Rectal smooth muscle tissue (tissue), 1 donor: ENCODE measurements around the gene TXNRD2.

Experiments
- H3K27ac ChIP-seq: one replicate; pipeline ENCODE4 v1.7.0; 2013; ENCODE audit warnings: low read depth, low read length, inconsistent platforms
- H3K27me3 ChIP-seq: one replicate; pipeline ENCODE4 v1.7.0; 2013; ENCODE audit warnings: low read length; ENCODE audit not compliant: control insufficient read depth, insufficient read depth
- H3K36me3 ChIP-seq: one replicate; pipeline ENCODE4 v1.7.0; 2013; ENCODE audit warnings: low read length; ENCODE audit not compliant: control insufficient read depth, insufficient read depth
- H3K4me1 ChIP-seq: one replicate; pipeline ENCODE4 v1.7.0; 2013; ENCODE audit warnings: low read length; ENCODE audit not compliant: control insufficient read depth, insufficient read depth
- H3K4me3 ChIP-seq: one replicate; pipeline ENCODE4 v1.7.0; 2013; ENCODE audit warnings: low read length
- H3K9ac ChIP-seq: one replicate; pipeline ENCODE4 v1.7.0; 2013; ENCODE audit warnings: low read length

TXNRD2 gene

DNA sequence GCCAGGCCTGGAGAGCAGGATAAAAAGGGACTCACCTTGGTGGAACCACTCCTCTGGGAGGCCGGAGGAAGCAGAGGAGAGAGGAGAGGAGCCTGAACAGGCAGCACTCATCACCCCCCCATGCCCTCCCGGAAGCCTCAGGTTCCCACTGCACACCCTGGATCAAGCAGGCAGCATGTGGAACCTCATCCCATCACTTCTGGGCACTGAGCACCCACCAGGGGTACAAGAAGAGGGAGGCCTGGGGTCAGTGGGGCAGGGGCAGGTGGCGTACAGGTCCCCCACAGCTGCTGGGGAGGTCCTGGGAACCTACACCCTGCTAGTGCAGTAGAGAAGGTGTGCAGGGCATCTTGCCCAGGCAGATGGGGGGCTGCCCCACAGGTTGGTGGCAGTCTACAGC lies 35.1 kb upstream of the TXNRD2 start:
- peaks cover 11% of the 10 kb centered on the region for H3K36me3 ChIP-seq
- no peak overlapping the region for H3K9ac ChIP-seq

DNA sequence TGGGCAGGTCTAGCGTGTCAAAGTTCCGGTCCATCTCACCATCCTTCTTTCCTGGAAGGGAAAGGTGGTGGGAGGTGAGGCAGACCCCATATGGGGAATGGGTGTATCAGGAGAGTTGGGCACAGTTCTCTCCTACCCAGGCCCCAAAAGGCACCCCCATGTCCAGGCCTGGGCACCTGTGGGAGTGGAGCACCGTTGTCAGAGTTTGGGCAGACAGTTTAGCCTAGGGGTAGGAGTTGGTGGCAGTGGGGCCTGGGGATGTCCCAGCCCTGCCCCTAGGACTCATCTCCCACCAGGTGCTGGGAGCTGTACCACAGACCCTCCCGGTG lies 34.1 kb upstream of the TXNRD2 start:
- Histone ChIP-seq H3K4me3 (no peak overlapping the region), H3K27ac (no peak overlapping the region), H3K9ac (no peak overlapping the region), H3K36me3 (peaks cover 13% of the 10 kb centered on the region), H3K27me3 (no peaks in the 10 kb centered on the region), H3K4me1 (peaks cover 3% of the 10 kb centered on the region)

More for the DNA sequence above, 35.1 kb upstream of the TXNRD2 start:
- Histone ChIP-seq H3K27ac (no peak overlapping the region), H3K4me1 (peaks cover 3% of the 10 kb centered on the region), H3K27me3 (no peaks in the 10 kb centered on the region), H3K4me3 (no peak overlapping the region)

DNA sequence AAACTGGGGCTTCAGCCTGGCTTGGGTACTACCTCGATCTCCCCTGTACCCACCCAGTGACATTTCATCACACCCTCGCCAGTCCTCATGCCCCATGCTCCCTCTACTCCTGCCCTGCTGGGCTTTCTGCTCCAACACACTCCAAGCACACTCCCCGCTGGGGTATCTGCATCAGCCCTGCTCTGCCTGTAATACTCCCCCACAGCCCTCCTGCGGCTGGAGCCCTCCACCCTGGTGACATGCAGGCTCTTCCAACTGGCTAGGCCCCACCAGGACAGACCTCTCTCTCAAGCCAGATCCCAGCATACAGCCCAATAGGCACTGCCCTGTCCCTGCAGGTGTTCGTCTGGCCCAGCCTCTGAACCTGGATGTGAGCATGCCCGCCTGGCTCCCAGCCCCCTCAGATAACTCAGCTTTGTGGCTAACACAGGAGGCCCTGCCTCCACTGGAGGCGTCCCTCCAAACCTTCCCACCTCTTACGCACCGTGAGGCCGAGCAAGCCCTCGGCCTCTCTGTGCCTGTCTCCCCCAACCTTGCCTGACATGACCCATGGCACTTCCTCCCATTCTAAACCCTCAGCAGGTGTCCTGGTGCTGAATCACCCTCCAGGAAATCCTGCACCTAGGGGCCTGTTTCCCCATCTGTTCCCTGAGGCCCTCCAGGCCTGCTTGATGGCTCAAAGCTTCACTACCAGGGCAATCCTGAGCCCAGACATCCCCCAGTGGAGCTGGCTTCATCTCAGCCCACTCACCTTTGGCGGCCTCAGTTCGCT lies 33.5 kb upstream of the TXNRD2 start:
- H3K9ac ChIP-seq, result no peak overlapping the region
- no peaks in the 10 kb centered on the region for H3K27me3 ChIP-seq
- H3K4me1 ChIP-seq, result peaks cover 3% of the 10 kb centered on the region
- no peak overlapping the region for H3K27ac ChIP-seq
- peaks cover 13% of the 10 kb centered on the region for H3K36me3 ChIP-seq
- H3K4me3 ChIP-seq, result no peak overlapping the region

DNA sequence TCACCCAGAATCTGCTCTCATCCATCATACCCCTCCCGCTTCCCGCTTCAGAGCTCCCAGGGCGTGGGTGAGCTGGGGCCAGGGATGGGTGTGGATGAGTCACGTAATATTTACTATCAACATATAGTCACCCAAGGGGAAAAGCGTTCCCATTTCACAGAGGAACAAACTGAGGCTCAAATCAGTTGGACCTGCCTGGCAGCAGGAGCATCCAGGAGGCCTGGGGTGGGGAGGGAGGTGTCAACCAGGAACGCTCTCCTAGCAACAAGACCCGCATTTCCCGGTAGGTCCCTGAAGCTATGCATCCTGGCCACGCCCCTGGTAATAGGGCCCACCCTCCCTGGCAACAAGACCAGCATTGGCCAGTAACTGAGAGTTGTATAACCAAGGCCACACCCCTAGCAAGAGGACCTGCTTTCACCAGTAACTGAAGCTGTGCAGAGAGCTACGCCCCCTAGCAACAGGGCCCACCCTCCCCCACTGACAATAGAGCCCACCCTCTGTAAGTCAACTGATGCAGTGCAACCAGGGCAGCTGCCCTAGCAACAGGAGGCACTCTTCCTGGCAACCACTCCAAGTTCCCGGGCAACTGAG lies 32.7 kb upstream of the TXNRD2 start:
- no peak overlapping the region for H3K4me3 ChIP-seq
- peaks cover 13% of the 10 kb centered on the region for H3K36me3 ChIP-seq
- H3K9ac ChIP-seq, result no peak overlapping the region
- no peak overlapping the region for H3K27ac ChIP-seq
- H3K4me1 ChIP-seq, result peaks cover 3% of the 10 kb centered on the region
- H3K27me3 ChIP-seq, result no peaks in the 10 kb centered on the region

DNA sequence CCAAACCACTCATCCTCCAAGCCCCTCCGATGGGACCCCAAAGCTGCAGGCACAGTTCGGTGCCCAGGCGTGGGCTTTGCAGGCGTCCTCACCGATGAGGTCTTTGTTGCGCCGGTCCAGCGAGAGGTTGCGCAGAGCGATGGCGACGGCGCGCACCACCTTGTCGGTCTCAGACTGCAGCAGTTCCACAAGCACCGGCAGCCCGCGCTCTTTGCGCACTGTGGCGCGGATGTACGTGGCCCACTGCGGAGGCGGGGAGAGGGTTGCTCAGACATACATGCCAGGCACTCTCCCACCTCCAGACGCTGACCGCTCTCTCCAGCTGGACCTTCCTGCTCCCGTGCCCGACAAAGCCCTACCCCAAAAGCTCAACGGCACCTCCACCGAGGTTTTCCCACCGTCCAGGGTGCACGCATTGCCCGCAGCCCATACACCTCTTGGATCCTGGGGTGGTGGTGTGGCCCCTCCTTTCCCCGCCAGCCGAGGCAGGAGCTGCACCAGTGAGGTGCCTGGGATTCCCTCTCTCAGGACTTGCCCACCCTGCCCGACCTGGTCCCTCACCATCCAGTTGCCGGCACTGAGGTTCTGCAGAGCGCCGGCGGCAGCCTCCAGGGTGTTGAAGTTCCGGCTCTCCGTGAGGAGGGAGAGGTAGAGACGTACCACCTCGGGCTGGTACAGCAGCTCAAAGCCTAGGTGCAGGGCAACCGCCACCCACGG lies 32.1 kb upstream of the TXNRD2 start:
- no peak overlapping the region for H3K4me3 ChIP-seq
- no peaks in the 10 kb centered on the region for H3K27me3 ChIP-seq
- H3K4me1 ChIP-seq, result peaks cover 3% of the 10 kb centered on the region
- H3K27ac ChIP-seq, result no peak overlapping the region
- H3K9ac ChIP-seq, result no peak overlapping the region
- H3K36me3 ChIP-seq, result peaks cover 18% of the 10 kb centered on the region

DNA sequence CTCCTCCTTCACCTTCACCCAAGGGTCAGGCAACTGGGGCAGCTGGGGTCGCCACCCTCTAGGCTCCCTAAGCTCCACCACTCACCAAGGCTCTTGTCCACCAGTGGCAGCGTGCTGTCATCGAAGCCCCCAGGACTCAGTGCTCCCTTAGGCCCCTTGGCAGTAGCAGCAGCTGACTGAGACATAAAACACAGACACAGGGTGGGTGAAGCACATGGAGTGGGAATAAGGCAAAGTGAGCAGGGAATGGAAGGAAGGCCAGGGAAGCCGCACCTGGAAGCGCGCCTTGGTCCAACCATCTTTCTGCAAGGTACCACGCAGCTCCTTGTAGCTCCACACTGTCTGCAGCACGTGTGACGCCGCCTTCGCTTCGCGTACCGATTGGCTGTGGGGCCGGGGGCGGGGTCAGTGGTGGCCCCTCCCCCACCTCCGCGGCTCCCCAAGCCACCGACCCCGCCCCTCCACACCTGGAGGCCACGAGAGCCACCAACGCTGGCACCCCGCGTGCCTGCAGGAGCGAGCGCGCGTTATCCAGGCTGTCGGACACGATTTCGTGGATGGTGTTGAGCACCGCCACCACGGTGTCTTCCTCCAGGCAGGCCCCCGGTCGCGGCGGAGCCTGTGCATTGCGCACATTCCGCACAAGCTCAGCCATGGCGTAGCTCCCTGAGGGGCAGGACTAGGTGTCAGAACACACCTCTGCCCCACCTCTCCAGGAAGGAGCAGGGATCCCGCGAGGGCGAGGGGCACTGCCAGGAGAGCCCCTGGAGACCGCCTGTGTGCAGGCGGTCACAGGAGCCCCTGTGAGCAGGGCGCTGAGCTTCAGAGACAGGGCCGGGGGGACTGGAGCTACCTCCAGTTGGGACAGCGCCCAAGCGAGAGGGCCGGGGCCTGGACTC lies 31.3 kb upstream of the TXNRD2 start:
- Histone ChIP-seq H3K27me3 (no peaks in the 10 kb centered on the region), H3K27ac (no peak overlapping the region), H3K36me3 (peaks cover 17% of the 10 kb centered on the region), H3K9ac (no peak overlapping the region), H3K4me1 (peaks cover 3% of the 10 kb centered on the region), H3K4me3 (no peak overlapping the region)

DNA sequence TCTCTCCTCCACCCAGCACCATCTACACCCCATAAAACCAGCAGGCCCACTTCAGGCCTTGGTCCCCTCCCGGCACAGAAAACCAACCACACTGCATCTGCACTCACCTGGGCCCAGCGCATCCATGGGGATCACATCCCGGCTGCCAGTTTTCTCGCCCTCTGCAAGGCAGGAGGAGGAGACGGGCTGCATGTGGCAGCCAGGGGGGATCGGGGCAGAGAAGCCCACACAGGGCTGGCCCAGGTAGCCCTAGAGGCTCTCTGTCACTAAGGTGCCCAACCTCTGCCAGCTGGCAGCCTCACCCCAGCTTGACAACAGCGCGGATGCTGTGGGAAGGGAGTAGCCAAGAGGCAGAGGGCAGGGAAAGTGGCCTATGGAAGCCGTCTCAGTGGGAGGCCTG lies 30.6 kb upstream of the TXNRD2 start:
- H3K4me1 ChIP-seq, result peaks cover 3% of the 10 kb centered on the region
- H3K4me3 ChIP-seq, result no peak overlapping the region
- no peak overlapping the region for H3K27ac ChIP-seq
- H3K27me3 ChIP-seq, result no peaks in the 10 kb centered on the region
- H3K36me3 ChIP-seq, result peaks cover 18% of the 10 kb centered on the region
- no peak overlapping the region for H3K9ac ChIP-seq

DNA sequence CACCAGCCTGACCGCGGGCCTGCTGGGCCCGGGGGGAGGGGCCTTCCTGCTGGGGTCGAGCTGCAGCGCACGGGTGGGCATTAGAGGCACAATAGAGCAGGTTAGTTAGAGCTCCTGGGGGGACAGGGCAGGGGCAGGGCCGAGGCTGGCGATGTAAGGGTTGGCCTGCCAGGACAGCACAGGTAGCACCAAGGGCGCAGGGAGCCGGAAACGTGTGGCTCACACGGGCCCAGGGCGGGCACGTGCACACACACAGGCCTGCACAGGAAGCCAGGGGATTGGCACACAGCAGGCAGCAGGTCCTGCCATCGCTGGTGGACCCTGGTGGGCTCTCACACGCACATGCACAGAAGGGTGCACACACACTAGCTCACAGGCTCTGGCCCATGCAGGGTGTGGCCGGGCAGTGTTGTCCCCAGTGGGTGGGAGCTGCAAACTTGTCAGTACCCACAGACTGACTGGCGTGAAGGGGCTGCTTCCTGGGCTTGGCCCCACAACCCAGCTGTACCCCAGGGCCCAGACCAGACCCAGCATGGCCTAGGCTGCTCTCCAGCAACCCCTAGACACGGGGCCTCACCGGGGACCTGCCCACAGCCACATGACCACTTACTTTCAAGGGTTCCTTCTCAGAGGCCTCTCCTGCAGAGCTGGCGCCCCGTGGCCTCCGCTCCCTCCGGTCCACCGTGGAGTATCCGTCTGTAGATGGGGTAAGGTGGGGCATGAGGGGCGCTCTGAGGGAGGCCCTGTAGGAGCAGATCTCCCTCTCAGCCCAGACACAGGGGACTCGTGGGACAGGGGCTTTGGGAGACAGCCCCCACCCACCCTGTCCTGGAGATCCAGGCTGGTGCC lies 29.9 kb upstream of the TXNRD2 start:
- Histone ChIP-seq H3K27ac (no peak overlapping the region), H3K27me3 (no peaks in the 10 kb centered on the region), H3K4me1 (peaks cover 3% of the 10 kb centered on the region), H3K36me3 (peaks cover 22% of the 10 kb centered on the region), H3K9ac (no peak overlapping the region), H3K4me3 (no peak overlapping the region)

DNA sequence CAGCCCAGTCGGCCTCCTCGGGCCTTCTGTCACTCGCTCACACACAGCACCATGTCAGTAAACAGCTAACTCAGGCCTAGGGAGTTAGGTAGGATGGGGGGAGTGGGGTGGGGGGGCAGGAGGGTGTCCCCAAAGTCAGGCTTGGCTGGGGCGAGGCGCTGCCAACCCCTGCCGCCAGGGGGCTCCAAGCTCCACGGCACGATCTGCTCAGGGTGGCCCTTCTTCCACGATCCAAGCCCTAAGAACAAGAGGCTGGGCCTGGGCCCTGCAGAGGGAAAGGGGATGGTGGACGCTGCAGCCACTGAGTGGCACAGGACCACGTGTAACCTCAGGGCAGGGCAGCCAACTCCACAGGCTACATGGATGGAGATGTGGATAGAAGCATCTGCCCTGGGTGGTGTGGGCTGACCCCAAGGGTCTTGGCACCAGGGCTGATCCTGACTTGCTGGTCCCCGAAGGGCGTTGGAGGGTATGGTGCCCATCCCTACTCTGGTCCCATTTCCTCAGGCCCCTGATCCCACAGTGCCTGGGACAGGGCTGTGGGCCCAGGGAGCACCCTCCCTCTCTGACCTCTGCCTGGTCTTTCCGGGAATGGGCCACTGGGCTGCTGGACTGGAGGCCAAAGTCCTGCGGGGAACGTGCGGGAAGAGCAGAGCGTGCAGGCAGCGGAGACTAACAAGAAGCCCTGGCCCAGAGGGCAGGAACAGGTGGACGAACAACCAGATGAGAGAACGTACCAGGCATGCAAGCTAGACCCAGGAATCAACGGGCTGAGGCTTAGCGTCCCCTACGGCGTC lies 29.1 kb upstream of the TXNRD2 start:
- Histone ChIP-seq H3K4me3 (no peak overlapping the region), H3K27me3 (no peaks in the 10 kb centered on the region), H3K9ac (no peak overlapping the region), H3K4me1 (peaks cover 3% of the 10 kb centered on the region), H3K36me3 (peaks cover 22% of the 10 kb centered on the region), H3K27ac (no peak overlapping the region)

DNA sequence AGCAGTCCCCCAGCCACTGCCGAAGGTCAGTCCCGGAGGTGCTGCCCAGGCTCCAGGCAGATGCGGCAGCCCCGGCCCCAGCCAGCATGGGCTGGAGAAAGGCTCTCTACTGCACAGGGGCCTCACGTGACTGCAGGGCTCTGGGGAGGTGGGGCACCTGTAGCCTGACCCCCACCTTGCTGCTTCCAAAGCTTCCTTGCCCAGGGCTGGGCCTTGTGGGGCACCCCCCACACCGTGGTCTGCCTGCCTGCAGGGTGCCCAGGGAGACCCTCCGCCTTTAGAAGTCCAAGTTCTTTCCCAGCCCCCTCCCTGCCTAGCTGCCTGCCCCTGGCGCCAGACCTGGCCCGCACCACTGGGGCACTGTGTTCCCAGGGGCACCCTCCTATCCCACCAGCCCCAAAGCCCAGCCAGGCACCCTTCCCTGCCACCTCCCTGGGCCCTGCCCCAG lies 28.4 kb upstream of the TXNRD2 start:
- Histone ChIP-seq H3K4me3 (no peak overlapping the region), H3K27ac (no peak overlapping the region), H3K9ac (no peak overlapping the region), H3K36me3 (peaks cover 22% of the 10 kb centered on the region), H3K27me3 (no peaks in the 10 kb centered on the region), H3K4me1 (peaks cover 3% of the 10 kb centered on the region)
